BLaER1 (cell line): ENCODE measurements around the gene ADAM12.

Experiments used
- H3K27ac ChIP-seq: shearing (Covaris generic); formaldehyde crosslinking; 2 replicates; pipeline ENCODE4 v1.8.1; 2022
- H3K27me3 ChIP-seq: shearing (Covaris generic); formaldehyde crosslinking; 2 replicates; pipeline ENCODE4 v1.8.1; 2022
- H3K36me3 ChIP-seq: shearing (Covaris generic); formaldehyde crosslinking; 2 replicates; pipeline ENCODE4 v1.8.1; 2022
- H3K4me1 ChIP-seq: shearing (Covaris generic); formaldehyde crosslinking; 2 replicates; pipeline ENCODE4 v1.8.1; 2022
- H3K4me2 ChIP-seq: shearing (Covaris generic); formaldehyde crosslinking; 2 replicates; pipeline ENCODE4 v1.8.1; 2022
- H3K4me3 ChIP-seq: shearing (Covaris generic); formaldehyde crosslinking; 2 replicates; pipeline ENCODE4 v1.8.1; 2022
- H3K9ac ChIP-seq: shearing (Covaris generic); formaldehyde crosslinking; 2 replicates; pipeline ENCODE4 v1.8.1; 2022
- H3K9me3 ChIP-seq: shearing (Covaris generic); formaldehyde crosslinking; 2 replicates; pipeline ENCODE4 v1.8.1; 2022
- H4K20me1 ChIP-seq: shearing (Covaris generic); formaldehyde crosslinking; 2 replicates; pipeline ENCODE4 v1.8.1; 2022
- Cebpa-rat ChIP-seq: shearing (Covaris generic); IDR thresholded peaks from 2 replicates; pipeline ENCODE4 v1.8.1; 2022

ADAM12 gene

GRCh38 chr10:126042906-126043305, 345.4 kb downstream of the ADAM12 start:
- Histone ChIP-seq H3K9me3 (no peaks in the 10 kb centered on the region), H3K4me3 (no peak overlapping the region), H3K4me2 (no peak overlapping the region), H4K20me1 (no peaks in the 10 kb centered on the region), H3K9ac (no peak overlapping the region), H3K4me1 (peaks cover 26% of the 10 kb centered on the region), H3K36me3 (no peaks in the 10 kb centered on the region), H3K27me3 (no peaks in the 10 kb centered on the region), H3K27ac (no peak overlapping the region)
- TF ChIP-seq Cebpa-rat, result no peak

GRCh38 chr10:126042354-126042753, 345.9 kb downstream of the ADAM12 start:
- peak overlapping the region; percentile 82 for H3K4me2 ChIP-seq
- H3K4me3 ChIP-seq, result no peak overlapping the region; the same call in 1 of the 2 replicates
- H4K20me1 ChIP-seq, result no peaks in the 10 kb centered on the region
- no peak overlapping the region for H3K9ac ChIP-seq
- H3K4me1 ChIP-seq, result peaks cover 26% of the 10 kb centered on the region
- TF ChIP-seq Cebpa-rat, result no peak
- no peaks in the 10 kb centered on the region for H3K36me3 ChIP-seq
- H3K27ac ChIP-seq, result peak overlapping the region; percentile 67; the same call in 1 of the 2 replicates
- no peaks in the 10 kb centered on the region for H3K27me3 ChIP-seq
- H3K9me3 ChIP-seq, result no peaks in the 10 kb centered on the region

- Histone ChIP-seq H3K4me1 (peaks cover 28% of the 10 kb centered on the region), H3K9me3 (no peaks in the 10 kb centered on the region), H3K27ac (peak overlapping the region; percentile 67), H3K36me3 (no peaks in the 10 kb centered on the region), H4K20me1 (no peaks in the 10 kb centered on the region), H3K4me3 (peak overlapping the region; percentile 37; the same call in 1 of the 2 replicates), H3K27me3 (no peaks in the 10 kb centered on the region), H3K4me2 (peak overlapping the region; percentile 82), H3K9ac (peak overlapping the region; percentile 23; the same call in 1 of the 2 replicates)
- no peak for TF ChIP-seq Cebpa-rat
Measured at GRCh38 chr10:126041804-126042231, 346.5 kb downstream of the ADAM12 start.

- H3K4me2 ChIP-seq, result peak overlapping the region; percentile 82
- H4K20me1 ChIP-seq, result no peaks in the 10 kb centered on the region
- H3K9ac ChIP-seq, result peak overlapping the region; percentile 23; the same call in 1 of the 2 replicates
- no peaks in the 10 kb centered on the region for H3K27me3 ChIP-seq
- H3K27ac ChIP-seq, result peak overlapping the region; percentile 67
- H3K9me3 ChIP-seq, result no peaks in the 10 kb centered on the region
- no peak overlapping the region for H3K4me3 ChIP-seq
- no peaks in the 10 kb centered on the region for H3K36me3 ChIP-seq
- no peak for TF ChIP-seq Cebpa-rat
- H3K4me1 ChIP-seq, result peaks cover 35% of the 10 kb centered on the region
Measured at GRCh38 chr10:126041117-126041516, 347.2 kb downstream of the ADAM12 start.

GRCh38 chr10:126037946-126038345, 350.3 kb downstream of the ADAM12 start:
- H3K4me2 ChIP-seq, result no peak overlapping the region
- H3K9ac ChIP-seq, result no peak overlapping the region
- H3K4me1 ChIP-seq, result peaks cover 36% of the 10 kb centered on the region
- no peak for TF ChIP-seq Cebpa-rat
- no peaks in the 10 kb centered on the region for H3K36me3 ChIP-seq
- no peak overlapping the region for H3K4me3 ChIP-seq
- no peak overlapping the region for H3K27ac ChIP-seq
- H4K20me1 ChIP-seq, result no peaks in the 10 kb centered on the region
- H3K9me3 ChIP-seq, result peaks cover 14% of the 10 kb centered on the region
- no peaks in the 10 kb centered on the region for H3K27me3 ChIP-seq

- Histone ChIP-seq H3K27me3 (no peaks in the 10 kb centered on the region), H3K4me2 (peak overlapping the region; percentile 48)
Measured at GRCh38 chr10:126036515-126036914, 351.8 kb downstream of the ADAM12 start.

GRCh38 chr10:126034586-126034985, 353.7 kb downstream of the ADAM12 start:
- Histone ChIP-seq H4K20me1 (no peaks in the 10 kb centered on the region), H3K4me3 (no peak overlapping the region), H3K36me3 (no peaks in the 10 kb centered on the region), H3K27me3 (no peaks in the 10 kb centered on the region), H3K4me1 (peaks cover 12% of the 10 kb centered on the region), H3K9me3 (peaks cover 18% of the 10 kb centered on the region), H3K9ac (no peak overlapping the region), H3K4me2 (no peak overlapping the region), H3K27ac (no peak overlapping the region)
- no peak for TF ChIP-seq Cebpa-rat

More at GRCh38 chr10:126036515-126036914, 351.8 kb downstream of the ADAM12 start:
- H3K4me3 ChIP-seq, result no peak overlapping the region
- no peak for TF ChIP-seq Cebpa-rat
- peaks cover 22% of the 10 kb centered on the region for H3K4me1 ChIP-seq
- H3K27ac ChIP-seq, result no peak overlapping the region
- H3K9ac ChIP-seq, result no peak overlapping the region
- H3K9me3 ChIP-seq, result peaks cover 18% of the 10 kb centered on the region
- H4K20me1 ChIP-seq, result no peaks in the 10 kb centered on the region
- H3K36me3 ChIP-seq, result no peaks in the 10 kb centered on the region

- TF ChIP-seq Cebpa-rat, result no peak
- Histone ChIP-seq H3K4me1 (no peaks in the 10 kb centered on the region), H3K9me3 (peaks cover 37% of the 10 kb centered on the region), H3K4me3 (no peak overlapping the region), H3K27ac (no peak overlapping the region), H3K9ac (no peak overlapping the region), H3K4me2 (no peak overlapping the region), H3K36me3 (no peaks in the 10 kb centered on the region), H4K20me1 (no peaks in the 10 kb centered on the region), H3K27me3 (no peaks in the 10 kb centered on the region)
Measured at GRCh38 chr10:126029999-126030398, 358.3 kb downstream of the ADAM12 start.

- Histone ChIP-seq H4K20me1 (no peaks in the 10 kb centered on the region), H3K27ac (no peak overlapping the region), H3K9me3 (peaks cover 23% of the 10 kb centered on the region), H3K4me2 (no peak overlapping the region), H3K9ac (no peak overlapping the region), H3K27me3 (no peaks in the 10 kb centered on the region), H3K4me3 (no peak overlapping the region), H3K4me1 (no peaks in the 10 kb centered on the region), H3K36me3 (no peaks in the 10 kb centered on the region)
- no peak for TF ChIP-seq Cebpa-rat
Measured at GRCh38 chr10:126027692-126028091, 360.6 kb downstream of the ADAM12 start.

- no peak for TF ChIP-seq Cebpa-rat
- no peak overlapping the region for H3K27ac ChIP-seq
- no peak overlapping the region for H3K4me2 ChIP-seq
- no peak overlapping the region for H3K9ac ChIP-seq
- H3K4me1 ChIP-seq, result no peaks in the 10 kb centered on the region
- no peaks in the 10 kb centered on the region for H3K36me3 ChIP-seq
- no peaks in the 10 kb centered on the region for H4K20me1 ChIP-seq
- no peak overlapping the region for H3K4me3 ChIP-seq
- peaks cover 3% of the 10 kb centered on the region for H3K9me3 ChIP-seq
- no peaks in the 10 kb centered on the region for H3K27me3 ChIP-seq
Measured at GRCh38 chr10:126022841-126023240, 365.4 kb downstream of the ADAM12 start.
